ENCODE measurements around the gene GRAMD2B.

GRCh38 chr5:126391386-126391785 is 31.8 kb upstream of the GRAMD2B start:
- TF ChIP-seq CTCF (IDR thresholded peaks at IDR 0.05; ENCODE audit: poor library complexity, severe bottlenecking): no peak
- no peak for TF ChIP-seq EZH2 (IDR thresholded peaks at IDR 0.05; ENCODE audit: borderline replicate concordance, insufficient read depth, low read length, poor library complexity, severe bottlenecking)
- no peak for TF ChIP-seq EP300 (conservative IDR thresholded peaks at IDR 0.05; ENCODE audit: poor library complexity, severe bottlenecking)
- TF ChIP-seq POLR2AphosphoS5 (IDR thresholded peaks at IDR 0.05): no peak
- TF ChIP-seq RAD21 (conservative IDR thresholded peaks at IDR 0.05): no peak
- TF ChIP-seq MXI1 (conservative IDR thresholded peaks at IDR 0.05; ENCODE audit: poor library complexity, severe bottlenecking): no peak
- no peak for TF ChIP-seq REST (IDR thresholded peaks at IDR 0.05; ENCODE audit: borderline replicate concordance)
